Fibroblast of the aortic adventitia (primary cell): ENCODE data around the gene C11orf24. TPM values are rescaled to one million over a fixed set of nuclear protein-coding genes. Genes with fewer than 3 reads are reported as not detected.
"Not testable (repeated sequence)": the region's sequence is repeated elsewhere in the genome, so short reads cannot be mapped to it uniquely, and the experiment has no call there.

Experiments used
- DNase-seq: peaks from one replicate; pipeline ENCODE4 v3.0.0-alpha.2; 2010; ENCODE audit warnings: low read depth
- H3K4me3 ChIP-seq: 2 replicates; pipeline ENCODE4 v1.5.1; 2011; ENCODE audit warnings: low read depth, mild to moderate bottlenecking, control low read depth, low read length, moderate library complexity
- CTCF ChIP-seq: IDR thresholded peaks from 2 replicates; pipeline ENCODE4 v1.5.1; 2011; ENCODE audit warnings: mild to moderate bottlenecking, low read length, control low read depth, inconsistent platforms; ENCODE audit not compliant: insufficient read depth
- total RNA-seq: library from RNA; depleted of rRNA; stranded (reverse); fragments of >200 nt; gene quantifications from 2 replicates; pipeline ENCODE4 v1.2.3, GENCODE V29; 2012; ENCODE audit warnings: low replicate concordance

The C11orf24 gene
- total RNA-seq, 1 donor = 42.1 TPM

GRCh38 chr11:68303982-68304780 lies 32.4 kb upstream of the C11orf24 start:
- H3K4me3 ChIP-seq = no peak overlapping the region
- no peak for DNase-seq
- no peak for TF ChIP-seq CTCF

GRCh38 chr11:68303083-68303482 lies 31.3 kb upstream of the C11orf24 start:
- no peak for TF ChIP-seq CTCF
- no peak overlapping the region for H3K4me3 ChIP-seq
- DNase-seq = no peak

- TF ChIP-seq CTCF = no peak
- H3K4me3 ChIP-seq = no peak overlapping the region
- peak; percentile 12 for DNase-seq
These were observed 30.9 kb upstream of the C11orf24 start for GRCh38 chr11:68302670-68303069.

- TF ChIP-seq CTCF = no peak
- no peak for DNase-seq
- H3K4me3 ChIP-seq = no peak overlapping the region
These were observed 30.5 kb upstream of the C11orf24 start for GRCh38 chr11:68302256-68302655.

GRCh38 chr11:68300076-68300830 lies 28.5 kb upstream of the C11orf24 start:
- H3K4me3 ChIP-seq = no peak overlapping the region
- TF ChIP-seq CTCF = no peak
- DNase-seq = no peak

- not testable (repeated sequence) for H3K4me3 ChIP-seq, DNase-seq
These were observed 27.7 kb upstream of the C11orf24 start for GRCh38 chr11:68299517-68299879.
